GM18520 (cell line): ENCODE measurements around the gene TRAPPC6A.

Source experiments
- ATAC-seq: cut with Tn5 transposase; IDR thresholded peaks from one replicate; pipeline ENCODE4 v1.9.1; 2021; ENCODE audit not compliant: unreplicated experiment

TRAPPC6A gene

DNA sequence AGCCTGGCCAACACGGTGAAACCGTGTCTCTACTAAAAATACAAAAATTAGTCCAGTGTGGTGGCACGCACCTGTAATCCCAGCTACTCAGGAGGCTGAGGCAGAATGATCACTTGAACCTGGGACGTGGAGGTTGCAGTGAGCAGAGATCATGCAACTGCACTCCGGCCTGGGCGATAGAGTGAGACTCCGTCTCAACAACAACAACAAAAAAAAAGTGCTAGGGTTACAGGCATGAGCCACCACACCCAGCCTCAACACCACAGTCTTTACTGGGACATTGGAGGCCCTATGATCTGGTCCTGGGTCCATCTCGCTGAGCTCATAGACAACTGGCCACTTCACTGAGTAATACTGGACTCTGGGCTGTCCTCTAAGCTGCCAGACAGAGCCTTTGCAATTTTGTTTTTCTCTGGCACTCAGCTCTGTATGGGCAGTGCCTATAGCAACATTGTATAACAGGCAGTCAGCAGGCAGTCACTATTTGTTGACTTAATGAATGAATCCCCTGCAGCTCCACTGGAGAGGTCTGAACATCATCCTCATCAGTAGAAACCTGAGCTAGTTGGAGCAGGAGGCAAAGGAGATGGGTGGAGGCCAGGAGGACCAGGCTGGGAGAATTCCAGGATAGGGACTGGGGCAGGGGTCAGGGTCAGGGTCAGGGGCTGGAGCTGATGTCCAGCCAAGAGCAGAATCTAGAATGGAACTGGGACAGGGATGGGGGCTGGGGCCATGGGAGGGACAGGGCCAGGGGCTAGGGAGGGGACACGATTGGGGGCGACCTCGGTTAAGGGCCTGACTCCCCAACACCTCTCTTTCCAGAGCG lies 8.7 kb upstream of the TRAPPC6A start:
- ATAC-seq = no peak

DNA sequence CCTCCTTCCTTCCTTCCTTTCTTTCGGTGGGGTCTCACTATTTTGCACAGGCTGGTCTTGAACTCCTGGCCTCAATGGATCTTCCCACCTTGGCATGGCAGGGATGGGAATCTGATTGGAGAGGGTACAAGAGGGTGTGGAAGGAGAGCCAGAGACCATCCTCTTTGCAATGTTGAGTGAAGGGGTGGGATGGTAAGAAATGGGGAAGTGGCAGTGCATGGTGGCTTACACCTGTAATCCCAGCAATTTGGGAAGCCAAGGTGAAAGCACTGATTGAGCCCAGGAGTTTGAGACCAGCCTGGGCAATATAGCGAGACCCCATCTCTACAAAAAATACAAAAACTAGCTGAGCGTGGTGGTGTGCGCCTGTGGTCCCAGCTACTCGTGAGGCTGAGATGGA lies 6.1 kb upstream of the TRAPPC6A start:
- ATAC-seq = no peak

DNA sequence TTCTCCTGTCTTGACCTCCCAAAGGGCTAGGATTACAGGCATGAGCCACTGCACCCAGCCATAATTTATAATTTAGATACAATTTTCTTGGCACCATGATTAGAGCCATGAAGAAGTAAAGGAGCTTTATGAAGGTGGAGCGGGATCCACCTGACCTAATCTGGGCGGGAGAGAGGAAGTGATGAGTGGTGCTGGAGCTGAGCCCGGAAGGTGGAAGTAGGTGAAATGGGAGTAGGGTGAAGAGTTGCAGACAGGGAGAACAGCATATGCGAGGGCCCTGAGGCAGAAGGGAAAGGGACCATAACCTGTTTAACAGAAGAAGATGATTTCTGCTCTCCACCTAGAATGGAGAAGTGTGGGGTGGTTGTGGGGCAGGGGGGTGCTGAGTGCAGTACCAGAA lies 4.7 kb upstream of the TRAPPC6A start:
- ATAC-seq = no peak

DNA sequence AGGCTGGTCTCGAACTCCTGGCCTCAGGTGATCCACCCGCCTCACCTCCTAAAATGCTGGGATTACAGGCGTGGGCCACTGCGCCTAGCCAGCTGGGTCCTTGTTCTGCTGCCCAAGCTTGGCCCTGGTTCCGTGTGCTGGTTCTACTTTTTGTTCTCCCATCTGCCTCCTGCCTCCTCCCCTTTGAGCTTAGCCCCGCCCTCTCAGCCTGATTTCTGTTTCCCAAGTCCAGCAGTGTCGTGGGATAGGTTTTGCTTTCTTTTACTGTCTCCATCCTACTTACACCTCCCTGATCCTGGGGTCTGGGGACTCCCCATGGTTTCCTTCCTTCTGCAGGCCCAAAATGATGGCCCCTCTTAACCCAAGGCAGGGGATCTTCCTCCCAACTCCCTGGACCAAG lies 2.9 kb upstream of the TRAPPC6A start:
- ATAC-seq = no peak

DNA sequence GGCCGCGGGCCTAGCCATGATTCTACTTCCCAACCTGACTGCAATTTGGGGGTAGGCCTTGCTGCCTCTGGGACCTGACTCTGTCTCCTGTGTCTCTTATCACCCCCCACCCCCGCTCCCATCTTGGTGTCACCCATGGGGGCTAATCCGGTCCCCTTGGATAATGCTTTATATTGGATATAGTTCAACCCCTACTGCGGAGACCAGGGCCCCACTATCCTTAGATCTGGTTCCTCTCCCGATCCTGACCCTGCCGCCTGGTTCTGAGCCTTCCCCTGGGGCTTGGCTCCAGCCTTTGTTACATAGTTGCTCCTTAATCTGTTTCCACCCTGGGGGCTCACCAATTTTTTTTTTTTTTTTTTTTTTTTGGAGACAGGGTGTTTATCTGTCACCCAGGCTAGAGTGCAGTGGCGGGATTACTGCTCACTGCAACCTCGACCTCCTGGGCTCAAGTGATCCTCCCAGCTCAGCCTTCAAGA lies 1.9 kb upstream of the TRAPPC6A start:
- ATAC-seq = no peak

DNA sequence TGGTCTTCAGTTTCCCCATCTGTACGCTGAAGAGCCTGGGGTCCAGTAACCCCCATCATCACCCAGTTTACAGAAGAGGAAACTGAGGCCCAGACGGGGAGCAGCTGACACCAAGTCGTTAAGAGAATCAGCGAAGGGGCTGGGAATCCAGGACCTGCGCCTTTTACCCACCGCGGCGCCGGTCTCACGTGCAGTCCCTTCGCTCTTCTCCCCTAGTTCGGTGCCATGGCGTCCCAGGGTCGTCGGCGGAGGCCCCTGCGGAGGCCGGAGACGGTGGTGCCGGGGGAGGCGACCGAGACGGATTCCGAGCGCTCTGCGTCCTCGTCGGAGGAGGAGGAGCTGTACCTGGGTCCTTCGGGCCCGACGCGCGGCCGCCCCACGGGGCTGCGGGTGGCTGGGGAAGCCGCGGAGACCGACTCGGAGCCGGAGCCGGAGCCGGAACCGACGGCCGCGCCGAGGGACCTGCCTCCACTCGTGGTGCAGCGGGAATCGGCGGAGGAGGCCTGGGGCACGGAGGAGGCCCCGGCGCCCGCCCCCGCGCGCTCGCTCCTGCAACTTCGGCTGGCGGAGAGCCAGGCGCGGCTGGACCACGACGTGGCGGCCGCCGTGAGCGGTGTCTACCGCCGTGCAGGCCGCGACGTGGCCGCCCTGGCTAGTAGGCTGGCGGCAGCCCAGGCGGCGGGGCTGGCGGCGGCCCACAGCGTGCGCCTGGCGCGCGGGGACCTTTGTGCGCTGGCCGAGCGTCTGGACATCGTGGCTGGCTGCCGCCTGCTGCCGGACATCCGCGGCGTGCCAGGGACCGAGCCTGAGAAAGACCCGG lies 1.2 kb upstream of the TRAPPC6A start:
- no peak for ATAC-seq

DNA sequence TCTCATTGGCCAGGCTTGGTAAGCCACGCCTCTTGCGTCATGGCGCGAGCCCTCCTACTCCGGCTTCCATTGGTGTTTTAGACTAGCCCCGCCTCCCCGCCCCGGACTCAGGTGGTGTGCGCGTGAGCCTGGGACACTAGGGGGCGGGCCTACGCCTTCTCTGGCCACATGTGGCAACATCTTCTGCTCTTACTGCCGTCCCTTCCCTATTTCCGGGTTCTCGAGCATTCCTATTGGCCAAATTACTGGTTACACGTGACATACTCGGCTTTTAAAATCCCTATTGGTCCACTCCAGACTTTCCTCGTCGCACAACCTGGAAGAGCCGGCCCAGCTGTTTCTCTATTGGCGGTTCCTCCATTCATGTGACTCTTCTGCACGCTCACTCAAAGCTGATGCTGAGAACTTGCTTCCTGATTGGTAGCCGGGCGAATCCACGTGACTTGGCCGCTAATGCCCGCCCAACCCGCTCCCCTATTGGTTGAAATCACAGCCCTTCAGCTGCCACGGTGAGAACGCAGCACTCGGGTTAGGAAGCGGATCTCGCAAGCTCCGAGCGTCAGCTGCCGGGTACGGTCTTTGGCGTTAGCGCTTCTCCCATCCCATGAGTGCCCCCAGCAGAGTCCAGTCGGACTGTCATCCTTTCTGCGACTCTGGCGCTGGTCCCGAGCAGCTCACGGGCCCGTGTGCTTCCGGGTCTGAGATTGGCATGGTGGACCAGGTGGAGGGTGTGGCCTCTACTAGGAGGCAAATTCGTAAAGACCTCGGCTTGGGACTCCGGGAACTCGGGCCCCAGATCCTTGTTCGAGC lies 430 bp upstream of the TRAPPC6A start, which contains the start of gene BLOC1S3:
BLOC1S3 (plus strand) TSS at position 523 of the 810 bp plus-strand sequence. CDS start 513 bp downstream, outside the sequence.
- ATAC-seq = peak; percentile 69

DNA sequence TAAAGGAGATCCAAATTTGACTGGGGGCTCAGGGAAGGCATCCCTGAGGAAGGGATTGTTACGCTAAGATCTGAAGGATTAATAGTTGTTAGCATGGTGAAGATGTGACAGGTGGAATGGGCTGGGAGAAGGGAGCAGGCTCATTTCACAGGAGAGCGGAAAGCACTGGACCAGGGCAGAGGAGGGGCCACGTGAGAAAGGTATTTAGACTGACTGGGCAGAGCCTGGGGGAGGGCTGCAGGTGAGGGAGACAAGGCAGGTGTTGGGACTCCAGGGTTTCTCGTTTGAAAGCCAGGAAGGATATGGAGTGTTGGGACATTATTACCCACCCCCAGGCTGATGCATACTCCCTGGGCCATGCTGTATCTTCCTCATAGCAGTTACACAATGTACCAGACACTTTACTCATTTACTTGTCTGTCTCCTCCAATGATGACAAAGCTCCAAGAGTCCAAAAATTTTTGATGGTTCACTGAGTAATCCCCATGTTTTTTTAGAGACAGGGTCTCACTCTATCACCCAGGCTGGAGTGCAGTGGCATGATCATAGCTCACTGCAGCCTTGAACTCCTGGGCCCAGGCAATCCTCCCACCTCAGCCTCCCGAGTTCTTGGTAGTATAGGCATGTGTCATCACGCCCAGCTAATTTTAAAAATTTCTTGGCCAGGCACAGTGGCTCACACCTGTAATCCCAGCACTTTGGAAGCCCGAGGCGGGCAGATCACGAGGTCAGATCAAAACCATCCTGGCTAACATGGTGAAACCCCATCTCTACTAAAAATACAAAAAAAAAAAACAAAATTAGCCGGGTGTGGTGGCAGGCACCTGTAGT lies 2.3 kb downstream of the TRAPPC6A start:
- no peak for ATAC-seq

DNA sequence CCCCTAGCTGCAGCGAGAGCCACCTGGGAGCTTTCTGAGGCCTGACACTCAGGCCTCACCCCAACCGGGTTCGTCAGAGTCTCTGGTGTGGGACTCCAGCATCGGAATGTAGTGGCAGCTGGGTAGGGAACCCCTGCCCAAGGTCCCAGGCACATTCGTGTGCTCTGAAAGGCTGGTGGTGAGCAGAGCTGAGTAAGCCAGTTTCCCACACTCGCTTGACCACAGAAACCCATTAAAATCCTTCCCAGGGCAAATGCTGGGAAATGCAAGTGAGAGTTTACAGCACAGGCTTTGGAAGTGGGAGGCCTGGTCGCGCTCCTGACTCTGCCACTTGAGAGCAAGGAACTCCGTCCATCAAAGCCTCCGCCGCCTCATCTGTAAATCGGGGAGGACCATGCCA lies 4.2 kb downstream of the TRAPPC6A start:
- no peak for ATAC-seq

DNA sequence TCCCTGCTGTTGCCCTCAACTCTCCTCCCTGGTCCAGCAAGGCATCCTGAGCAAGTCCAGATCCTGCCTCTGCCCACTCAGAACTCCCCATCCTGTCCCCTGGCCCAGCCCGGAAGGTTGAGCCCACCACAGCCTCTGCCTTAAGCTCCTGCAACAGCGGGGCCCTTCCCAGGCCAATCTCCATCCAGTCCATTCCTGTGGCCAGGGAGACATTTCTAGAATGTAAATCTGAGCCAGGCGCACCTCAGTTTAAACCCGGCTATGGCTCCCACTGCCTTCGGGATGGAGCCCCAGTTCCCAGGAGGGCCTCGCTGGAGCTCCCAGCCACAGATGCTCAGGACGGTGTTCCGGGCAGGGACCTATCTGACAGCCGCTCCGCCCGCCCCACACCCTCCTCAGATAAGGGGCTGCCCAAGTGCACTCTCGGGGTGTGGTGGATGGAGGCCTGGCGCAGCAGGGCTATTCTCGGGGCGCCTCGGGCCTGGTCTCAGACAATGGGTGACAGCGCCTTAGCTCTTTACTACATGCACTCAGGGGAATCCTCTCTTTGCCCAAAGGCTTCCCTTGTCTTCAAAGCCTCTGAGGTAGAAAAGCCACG lies 5.3 kb downstream of the TRAPPC6A start:
- no peak for ATAC-seq

DNA sequence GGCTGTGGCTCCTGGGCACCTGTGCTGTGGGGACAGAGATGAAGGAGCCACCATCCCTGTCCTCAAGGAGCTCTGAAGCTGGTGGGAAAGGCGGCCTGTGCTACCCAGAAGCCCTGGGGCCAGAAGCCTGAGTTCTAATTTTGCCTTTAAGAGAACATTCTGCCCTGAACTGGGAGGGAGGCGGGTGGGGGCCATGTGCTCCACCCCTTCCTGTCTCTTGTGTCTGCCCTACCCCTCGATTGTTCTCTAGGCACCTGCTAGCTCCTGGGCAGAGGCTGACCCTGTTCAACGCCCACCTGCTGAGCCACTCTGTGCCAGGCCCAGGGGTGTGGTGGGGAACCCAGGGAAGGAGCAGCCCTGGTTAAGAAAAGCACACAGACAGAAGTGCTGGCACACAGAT lies 5.9 kb downstream of the TRAPPC6A start:
- no peak for ATAC-seq

DNA sequence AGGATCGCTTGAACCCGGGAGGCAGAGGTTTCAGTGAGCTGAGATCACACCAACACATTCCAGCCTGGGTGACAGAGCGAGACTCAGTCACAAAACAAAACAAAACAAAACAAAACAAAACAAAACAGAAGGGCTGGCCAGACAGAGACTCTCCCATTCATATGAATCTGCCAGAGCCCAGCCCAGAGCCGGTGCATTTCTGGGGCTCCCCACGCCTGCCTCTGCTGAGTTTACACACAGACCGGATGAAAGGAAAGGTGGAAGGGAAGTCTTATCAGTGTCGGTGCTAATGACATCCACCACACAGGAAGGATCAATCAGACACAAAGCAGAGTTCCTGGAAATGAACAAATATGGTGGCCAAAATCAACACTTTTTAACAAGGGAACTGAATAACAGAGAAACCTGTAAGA lies 6.8 kb downstream of the TRAPPC6A start:
- no peak for ATAC-seq

DNA sequence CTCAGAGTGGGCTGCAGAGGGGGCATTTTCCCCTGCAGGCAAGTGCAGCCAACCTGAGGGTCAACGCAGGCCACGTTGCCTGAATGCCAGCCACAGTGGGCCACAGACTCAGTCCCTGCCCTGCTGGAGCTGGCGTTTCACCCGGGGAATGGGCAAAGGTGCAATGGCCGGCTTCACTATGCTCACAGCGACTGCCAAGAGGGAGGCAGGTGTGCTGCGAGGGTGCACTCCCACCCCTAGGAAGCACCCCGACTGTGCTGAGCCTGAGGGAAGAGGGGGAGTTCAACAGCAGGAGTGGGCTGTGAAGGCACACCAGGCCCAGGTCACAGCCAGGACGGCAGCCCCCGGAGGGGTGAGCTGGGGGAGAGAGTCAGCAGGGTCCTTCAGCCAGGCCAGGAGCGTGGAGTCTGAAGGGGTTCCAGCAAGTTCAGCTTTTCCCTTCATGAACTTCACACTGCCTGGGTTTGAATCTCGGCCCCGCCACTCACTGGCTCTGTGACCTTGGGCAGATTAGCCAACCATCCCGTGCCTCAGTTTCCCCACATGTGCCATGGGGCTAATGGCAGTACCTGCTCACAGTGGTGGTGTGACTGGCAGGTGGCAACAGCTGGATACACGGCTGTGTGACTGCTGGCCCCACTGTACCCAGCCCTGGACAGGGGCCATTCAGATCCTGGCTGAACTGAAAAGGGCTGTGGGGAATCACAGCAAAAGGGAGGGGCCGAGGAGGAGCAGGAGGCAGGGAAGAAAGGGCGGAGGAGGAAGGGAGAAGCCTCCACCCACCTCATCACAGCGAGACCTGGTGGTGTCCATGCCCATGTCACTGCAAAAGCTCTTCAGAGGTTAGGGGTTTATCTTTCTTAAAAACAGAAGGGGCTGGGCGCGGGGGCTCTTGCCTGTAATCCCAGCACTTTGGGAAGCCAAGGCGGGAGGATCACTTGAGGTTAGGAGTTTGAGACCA lies 7.6 kb downstream of the TRAPPC6A start:
- no peak for ATAC-seq

DNA sequence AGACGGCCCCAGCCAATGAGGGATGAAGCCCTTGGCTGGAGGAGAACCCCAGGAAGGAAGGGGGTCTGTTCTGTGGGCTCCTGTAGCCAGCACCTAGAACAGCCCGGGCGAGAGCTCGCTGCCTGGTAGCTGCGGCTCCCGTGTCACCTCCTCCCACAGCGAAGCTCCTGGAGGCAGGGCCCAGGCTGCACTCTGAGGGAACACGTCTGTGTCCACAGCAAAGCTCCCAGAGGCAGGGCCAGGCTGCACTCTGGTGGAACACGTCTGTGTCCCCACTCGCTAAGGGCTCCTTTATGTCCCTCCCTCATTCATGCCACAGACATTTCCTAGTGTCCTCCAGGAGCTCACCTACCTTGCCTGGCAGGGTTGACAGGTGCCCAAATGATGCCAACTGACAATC lies 8.4 kb downstream of the TRAPPC6A start:
- no peak for ATAC-seq

DNA sequence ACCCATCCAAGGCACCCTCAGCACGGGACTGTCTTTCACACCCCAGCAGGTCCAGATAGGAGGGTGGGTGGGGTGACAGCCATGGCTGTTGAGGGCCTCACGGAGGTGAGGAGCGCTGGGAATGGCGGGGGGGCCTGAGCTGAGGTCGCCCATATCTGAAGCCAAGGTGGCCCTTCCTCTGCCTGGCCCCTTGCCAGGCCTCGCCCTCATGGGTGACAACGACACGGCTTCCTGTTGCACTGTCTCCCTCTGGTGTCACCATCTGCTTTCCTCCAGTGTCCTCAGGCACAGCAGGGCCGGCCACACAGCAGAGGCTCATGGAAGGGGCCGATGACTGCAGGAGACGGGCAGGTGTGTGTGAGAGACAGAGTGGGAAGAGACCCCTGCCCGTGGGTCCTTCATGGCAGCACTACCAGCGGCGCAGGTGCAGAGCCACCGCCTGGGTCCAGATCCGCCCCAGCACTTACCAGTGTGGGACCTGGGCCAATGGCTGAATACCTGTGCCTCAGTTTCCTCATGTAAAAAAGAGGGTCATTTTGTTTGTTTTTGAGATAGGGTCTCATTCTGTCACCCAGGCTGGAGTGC lies 9.2 kb downstream of the TRAPPC6A start:
- no peak for ATAC-seq

DNA sequence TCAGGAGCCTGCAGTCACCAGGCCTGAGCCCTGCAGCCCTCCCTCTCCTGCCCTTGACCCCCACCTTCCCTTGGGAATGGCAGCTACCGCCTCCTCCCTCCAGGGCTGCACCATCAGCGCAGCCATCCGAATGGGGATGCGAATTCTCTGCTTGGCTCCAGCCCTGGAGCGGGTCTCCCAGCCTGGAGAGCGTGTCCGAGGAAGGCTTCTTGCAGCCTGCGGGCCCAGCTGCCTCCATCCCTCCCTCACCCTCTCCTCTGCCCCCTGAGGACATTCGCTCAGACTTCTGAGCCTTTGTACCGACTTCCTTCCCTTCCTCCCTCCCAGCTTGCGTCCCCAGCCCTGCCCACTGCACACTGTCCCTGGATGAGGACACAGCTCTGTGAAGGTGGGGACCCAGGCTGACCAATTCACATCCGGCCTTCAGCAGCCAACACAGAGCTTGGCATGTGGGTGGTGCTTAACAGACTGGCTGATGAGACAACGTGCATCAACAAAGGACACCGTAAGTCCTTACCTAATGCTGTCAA lies 11.2 kb downstream of the TRAPPC6A start:
- no peak for ATAC-seq

DNA sequence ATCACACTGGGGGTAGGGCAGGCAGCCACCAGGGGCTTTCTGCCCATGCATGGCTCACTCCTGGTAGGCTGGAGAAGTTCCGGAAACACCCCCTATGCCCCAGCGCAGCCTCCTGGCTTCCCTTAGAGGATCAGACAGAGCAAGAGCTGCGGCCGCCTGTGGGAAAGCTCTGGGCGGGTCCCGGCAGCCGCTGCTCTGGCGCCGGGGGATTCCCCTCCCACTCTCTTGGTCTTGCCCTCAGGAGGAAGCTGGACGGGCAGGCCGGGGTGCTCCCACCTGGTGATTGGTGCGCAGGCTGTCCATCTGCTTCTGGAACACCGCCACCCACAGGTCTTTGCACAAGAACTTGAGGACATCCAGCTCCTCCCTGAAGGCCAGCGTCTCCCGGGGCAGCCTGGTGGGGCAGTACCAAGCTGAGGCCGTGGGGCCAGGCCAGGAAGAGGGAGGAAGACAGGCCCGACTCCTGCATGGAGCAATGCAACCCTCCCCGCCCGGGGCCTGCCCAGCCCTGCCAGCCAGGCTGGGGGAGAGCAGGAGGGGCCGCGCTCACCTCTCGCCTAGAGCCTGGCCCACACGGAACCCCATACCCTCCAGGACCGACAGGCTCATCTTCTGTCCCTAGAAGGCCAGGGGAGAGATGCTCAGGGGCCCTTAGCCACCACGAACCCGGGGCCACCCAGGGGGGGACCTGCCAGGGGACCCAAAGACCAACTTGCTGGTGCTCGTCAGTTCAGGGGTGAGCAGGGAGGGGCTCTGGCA lies 13.3 kb downstream of the TRAPPC6A start:
- peak; percentile 74 for ATAC-seq
